GM20000 (cell line): Measurements from ENCODE around the gene TRAM1L1.

Source experiments
- DNase-seq: peaks from one replicate; pipeline ENCODE4 v3.0.0; 2012; ENCODE audit warnings: low spot score
- CTCF ChIP-seq: IDR thresholded peaks from 2 replicates; pipeline ENCODE4 v1.5.1; 2012; ENCODE audit warnings: mild to moderate bottlenecking, control low read depth; ENCODE audit errors: extremely low read depth, missing control alignments

TRAM1L1 gene

DNA sequence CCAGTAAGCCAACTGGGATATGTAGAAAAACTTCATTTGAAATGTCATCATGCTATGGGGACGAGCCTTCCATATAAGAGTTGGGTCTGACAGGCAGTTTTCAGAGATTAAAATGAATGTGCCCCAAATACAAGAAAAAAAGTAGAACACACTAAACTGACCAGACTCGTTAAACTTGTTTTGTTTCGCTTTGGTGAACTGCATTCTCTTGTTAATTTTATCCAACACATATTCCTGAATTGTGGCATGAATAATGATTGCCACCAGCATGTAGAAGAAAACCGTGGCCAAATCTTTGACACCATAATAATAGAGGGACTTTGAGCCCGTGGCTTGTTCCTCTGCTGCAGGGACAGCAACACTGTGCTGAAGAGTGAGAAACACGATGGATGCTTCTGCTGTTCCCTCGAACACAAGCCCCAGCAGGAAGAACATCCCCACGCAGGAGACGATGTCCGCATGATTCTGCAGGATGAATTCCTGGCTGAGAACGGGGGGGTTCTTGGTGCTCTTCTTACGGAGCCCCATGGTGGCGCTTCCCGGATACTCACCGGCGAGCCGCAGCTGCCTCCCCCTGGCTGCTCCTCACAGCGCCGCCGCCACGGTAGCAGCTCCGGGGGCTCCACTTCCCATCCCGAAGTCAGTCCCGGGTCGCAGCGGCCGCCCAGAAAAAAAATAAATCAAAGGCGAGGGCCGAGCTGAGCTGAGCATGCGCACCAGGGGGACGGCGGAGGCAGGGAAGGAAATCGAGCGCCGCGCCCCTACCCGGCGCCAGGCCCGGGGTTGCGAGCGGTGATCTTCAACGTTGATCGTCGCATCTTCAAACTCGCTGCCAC lies at the start of gene TRAM1L1:
Gene TRAM1L1 (minus strand): TSS at position 711 of the 836 bp plus-strand sequence. CDS start 183 bp downstream, at position 528.
- no peak for TF ChIP-seq CTCF
- DNase-seq: peak; percentile 8

GRCh38 chr4:117134386-117134785 lies 49.0 kb upstream of the TRAM1L1 start:
- peak; percentile 9 for TF ChIP-seq CTCF
- DNase-seq: peak; percentile 16

- no peak for DNase-seq
- TF ChIP-seq CTCF: no peak
Measured at GRCh38 chr4:117096886-117097285, 11.5 kb upstream of the TRAM1L1 start.

- no peak for TF ChIP-seq CTCF
Measured at GRCh38 chr4:117096462-117096861, 11.1 kb upstream of the TRAM1L1 start.

DNA sequence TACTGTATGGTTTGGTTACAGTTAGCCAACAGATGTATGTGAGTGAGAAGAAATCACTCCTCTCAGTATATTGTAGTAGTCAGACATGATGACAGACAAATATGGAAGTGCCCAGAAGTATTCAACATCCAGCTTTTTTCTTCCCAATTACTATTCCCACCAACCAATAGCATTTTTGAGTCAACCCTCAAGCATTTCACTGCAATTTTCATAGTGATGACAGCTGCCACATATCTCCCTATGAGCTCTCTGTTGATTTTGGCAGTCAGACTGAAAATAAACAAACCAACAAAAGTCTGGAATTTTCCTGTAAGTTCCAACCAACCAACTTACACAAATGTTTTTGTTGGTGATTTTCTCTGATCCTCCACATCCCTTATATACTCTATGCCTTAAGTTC lies 8.2 kb upstream of the TRAM1L1 start:
- no peak for DNase-seq
- no peak for TF ChIP-seq CTCF

More at GRCh38 chr4:117096462-117096861, 11.1 kb upstream of the TRAM1L1 start:
- no peak for DNase-seq

- DNase-seq: no peak
- no peak for TF ChIP-seq CTCF
Measured at GRCh38 chr4:117077760-117078159, 7.6 kb downstream of the TRAM1L1 start.

GRCh38 chr4:117068120-117068519 lies 17.3 kb downstream of the TRAM1L1 start:
- no peak for DNase-seq
- TF ChIP-seq CTCF: no peak
